ENCODE data around the gene PHC2.

Gene PHC2

DNA sequence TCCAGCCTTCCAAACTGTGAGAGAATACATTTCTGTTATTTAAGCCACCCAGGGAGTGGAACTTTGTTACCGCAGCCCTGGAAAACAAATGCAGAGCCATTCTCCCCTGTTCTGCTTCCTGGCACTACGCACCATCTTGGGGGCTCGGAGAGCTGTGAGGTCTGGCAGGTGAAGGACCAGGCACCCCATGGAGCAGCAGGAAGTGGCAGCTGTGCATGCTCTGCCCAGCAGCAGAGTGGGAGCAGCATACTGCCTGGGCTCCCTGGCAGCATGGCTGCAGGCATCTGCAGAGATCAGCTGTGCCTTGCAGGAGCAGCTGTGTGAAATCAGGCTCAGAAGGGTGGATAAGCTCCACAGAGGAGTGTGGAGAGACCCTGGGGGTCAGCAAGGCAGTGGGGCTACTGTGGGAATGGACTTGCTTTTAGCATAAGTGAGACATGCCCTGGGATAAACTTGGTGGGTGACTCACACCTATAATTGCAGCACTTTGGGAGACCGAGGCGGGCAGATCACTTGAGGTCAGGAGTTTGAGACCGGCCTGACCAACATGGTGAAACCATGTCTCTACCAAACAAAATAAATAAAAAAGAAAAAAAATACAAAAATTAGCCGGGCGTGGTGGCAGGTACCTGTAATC, 23.9 kb upstream of the PHC2 start:
- DNase-seq: no peak

DNA sequence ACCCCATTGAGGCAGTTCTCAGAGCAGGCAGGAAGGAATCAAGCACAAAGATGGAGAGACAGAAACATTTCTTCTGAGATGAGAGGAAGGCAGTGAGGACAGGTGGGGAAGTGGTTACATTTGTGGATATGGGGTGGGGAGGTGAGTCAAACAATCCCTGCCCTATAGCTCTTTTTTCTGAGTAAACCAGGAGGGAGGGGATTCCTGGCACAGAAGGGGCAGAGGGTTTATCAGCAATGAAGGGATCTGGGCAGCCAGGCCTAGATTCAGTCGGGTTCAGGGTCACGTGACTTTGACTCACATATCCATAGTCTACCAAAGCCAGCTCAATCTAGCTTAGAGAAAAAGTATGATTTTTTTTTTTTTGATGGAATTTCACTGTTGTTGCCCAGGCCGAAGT, 15.7 kb upstream of the PHC2 start:
- no peak for DNase-seq

DNA sequence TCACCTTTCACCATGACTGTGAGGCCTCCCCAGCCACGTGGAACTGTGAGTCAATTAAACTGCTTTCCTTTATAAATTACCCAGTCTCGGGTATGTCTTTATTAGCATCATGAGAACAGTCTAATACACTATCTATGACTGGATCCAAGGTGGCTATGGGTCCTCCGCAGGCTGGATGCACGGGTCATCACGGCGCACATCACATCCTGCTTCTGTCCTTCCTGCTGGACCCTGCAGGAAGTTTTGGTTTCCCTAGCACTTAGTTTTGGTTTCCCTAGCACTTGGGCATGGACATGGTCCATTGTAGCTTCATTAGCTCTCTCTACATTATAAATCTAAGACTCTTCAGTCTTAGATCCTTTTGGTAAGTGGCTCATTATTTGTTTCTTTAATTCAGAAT, 14.2 kb upstream of the PHC2 start:
- DNase-seq: no peak

DNA sequence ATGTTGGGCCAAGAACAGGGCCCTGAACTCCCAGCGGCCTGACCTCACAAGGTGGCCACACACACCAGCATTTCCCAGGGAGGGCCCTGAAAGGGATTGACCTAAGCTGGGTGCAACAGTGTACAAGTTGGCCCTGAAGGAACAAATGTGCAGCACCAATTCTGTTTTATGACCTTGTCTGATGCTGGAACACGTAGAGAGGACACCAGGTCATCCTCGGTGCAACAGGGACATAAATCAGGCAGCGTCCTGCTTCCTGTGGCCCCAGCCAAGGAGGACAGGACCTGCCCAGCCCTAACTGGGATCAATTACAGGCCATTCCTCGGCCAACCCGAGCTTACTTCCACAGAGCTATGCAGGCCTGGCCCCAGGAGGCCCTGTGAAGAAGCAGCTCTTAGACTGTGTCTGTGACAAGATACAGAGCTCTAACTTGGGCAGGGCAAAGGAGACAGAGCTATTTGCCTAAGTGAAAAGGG, 12.8 kb upstream of the PHC2 start:
- no peak for DNase-seq

DNA sequence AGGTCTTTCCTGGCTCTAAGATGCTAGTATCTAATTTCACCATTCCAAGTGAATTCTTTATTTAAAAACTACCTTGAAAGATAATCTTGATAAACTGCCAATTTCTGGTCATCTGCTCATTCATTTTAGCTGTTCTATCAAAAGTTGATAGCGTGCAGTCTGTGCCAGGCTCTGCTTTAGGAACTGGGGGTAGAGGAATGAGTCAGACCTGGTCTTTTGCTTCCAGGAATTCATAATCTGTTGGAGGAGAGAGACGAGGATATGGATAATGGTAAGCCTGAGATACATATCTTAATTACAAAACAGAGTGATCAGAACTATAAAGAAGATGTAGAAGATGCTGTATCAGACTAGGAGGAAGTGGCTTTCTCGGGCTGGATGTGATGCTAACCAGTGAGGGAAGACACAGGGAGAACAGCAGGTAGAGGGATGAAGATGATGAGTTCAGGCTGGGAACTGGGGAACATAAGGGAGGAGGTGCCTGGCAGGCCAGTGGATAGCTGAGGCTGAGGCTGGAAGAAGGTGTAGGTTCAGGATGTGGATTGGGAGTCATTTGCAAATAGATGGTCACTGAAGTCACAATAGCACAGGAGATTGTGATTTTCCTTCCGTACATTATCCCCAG, 12.3 kb upstream of the PHC2 start:
- no peak for DNase-seq

DNA sequence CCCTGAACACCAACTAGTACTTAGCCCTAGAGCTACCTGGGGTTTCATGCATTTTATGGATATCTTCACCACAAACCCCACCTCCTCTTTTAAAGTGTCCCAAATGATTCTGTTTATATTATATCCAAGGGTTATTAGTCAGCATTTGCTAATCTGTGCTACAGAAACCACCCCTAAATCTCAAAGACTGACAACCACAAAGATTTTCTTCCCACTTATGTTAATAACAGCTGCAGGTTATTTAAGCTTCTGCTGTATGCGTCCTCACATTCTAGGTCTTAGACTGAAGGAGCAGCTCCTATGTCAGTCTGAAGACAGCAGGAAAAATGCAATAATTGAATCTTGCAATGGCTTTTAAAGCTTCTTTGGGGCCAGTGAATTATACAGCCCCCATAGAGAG, 11.2 kb upstream of the PHC2 start:
- no peak for DNase-seq

DNA sequence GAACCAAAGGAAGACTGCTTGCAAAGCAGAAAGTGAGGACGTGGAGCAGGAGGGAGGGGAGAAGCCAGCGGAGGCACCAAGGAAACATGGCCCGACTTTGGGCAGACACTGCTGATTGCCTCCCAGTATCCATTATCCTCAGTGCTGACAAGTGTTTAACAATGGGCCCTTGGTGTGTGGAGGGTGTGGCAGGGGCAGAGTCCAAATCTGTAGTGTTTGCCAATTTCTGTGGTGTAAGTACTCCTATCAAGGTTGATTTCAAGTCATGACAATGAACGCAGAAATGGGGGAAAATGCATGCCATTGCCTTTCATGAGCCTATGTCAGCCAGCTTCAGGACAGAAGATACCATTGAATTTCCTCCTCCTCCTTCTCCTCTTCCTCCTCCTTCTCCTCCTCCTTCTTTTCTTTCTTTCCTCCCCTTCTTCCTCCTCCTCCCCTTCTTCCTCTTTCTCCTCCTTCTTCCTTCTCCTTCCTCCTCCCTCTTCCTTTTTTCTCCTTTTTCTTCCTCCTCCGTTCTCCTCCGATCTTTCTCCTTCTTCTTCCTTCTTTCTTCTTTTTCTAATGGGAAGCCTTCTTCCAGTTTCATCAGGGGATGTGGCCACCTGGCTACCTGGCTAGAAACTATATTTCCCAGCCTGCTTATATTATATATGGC, 10.3 kb upstream of the PHC2 start:
- DNase-seq: no peak

DNA sequence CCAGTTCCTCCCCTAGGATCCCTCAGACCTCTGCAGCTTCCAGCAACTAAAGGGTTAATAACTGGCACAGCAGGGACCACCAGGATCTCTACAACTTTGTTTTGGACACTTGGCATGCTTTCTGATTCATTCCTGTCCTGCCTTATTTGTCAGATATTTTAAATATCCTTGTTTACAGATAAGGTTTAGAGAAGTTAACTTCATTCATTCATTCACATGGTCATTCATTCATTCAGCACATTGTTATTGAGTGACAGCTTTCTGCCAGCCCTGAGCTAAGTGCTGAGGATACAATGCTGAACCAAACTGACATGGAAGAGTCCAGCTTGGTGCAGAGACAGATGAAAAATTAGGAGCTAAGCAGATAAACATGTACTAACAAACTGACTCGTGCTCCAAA, 8.8 kb upstream of the PHC2 start:
- no peak for DNase-seq

DNA sequence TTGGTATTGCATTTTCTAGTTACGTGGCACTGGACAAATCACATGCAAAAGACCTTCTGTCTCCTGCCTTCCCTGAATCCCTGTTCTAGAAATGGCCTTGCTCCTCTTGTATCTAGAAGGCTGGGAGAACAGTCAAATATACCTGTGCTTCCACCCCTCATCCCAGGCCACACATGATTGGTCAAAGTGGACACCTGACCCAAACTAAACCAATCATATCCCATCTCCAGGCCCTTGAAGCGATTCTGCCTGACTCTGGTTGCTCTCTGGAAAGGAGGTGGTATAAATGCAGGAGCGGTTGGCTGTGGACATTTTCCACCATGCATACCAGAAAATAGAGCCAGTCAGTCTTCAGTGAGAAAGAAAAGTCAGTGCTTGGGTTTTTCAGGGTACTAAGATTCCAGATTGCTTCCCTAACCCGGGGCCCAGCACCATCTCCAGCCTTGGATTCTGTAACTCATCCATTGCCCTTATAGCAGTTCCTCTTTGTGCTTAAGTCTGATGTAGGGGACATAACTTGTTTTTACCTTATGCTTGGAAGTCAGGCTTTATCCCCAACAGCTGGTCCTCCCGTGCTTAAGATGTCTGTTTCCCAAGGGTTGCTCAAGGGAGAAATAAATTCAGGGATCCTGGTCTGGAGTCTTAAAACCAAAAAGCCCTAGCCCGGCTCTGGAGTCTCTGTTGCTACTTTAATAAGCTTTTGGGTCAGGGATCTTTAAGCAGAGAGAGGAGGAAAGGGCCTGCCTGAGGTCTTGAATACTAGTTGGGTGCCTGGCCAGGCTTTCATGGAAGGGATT, 7.7 kb upstream of the PHC2 start:
- no peak for DNase-seq

DNA sequence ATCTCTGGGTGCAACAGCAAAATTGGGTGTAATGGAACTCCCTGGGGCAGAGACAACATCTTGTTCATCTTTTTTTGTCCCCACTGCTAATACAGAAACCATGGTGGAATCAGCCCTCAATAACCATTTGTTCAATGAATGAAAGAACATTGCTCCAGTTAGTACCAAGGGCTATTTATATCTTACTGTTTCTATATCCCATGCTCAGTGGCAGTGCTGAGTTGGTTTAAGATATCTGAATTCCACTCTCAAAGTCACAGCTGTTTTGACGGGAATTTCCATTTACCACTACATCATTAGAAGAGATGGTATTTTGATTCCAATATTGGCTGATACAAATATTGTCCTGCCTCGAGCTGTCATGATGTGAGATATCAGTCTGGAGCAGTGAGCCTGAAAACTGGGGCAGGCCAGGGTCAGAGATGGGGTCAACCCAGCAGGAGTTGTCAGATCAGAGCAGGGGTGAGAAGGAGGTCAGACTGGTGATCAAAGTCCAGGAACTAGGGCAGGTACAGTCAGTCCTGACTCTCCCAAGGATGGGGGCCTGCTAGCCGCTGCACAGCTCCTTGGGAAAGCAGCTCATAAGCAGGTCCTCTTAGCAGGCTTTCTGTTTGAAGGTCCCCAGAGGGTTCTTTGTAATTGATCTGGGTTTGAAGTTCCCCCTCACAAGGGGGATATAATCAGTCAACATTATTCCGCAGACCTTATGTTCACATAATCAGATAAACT, 5.8 kb upstream of the PHC2 start:
- no peak for DNase-seq

DNA sequence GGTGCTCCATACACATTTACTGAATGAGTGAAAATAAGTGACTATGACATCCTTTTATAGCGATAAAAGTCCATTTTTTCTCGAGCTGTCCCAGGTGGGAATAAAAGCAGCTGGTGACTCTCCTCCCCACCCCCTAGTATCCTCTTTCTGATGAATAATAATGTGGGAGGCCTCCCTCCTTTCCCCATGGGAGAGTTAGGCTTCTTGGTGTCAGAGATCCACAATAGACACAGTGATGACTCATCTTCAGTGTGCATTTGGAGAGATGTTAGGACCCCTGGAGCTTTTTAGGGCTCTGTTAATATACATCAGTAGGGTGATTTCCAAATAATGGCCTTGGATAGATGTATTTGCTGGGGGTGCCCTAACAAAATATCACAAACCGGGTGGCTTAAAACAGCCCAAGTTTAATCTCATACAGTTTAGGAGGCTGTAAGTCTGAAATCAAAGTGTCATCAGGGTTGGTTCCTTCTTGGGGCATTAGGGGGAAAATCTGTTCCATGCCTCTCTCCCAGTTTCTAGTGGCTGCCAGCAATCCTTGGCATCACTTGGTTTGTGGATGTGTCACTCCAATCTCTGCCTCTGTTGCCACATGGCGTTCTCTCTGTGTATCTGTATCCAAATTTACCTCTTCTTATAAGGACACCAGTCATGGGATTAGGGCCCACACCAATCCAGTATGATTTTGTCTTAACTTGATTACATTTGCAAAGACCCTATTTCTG, 4.4 kb upstream of the PHC2 start:
- no peak for DNase-seq

DNA sequence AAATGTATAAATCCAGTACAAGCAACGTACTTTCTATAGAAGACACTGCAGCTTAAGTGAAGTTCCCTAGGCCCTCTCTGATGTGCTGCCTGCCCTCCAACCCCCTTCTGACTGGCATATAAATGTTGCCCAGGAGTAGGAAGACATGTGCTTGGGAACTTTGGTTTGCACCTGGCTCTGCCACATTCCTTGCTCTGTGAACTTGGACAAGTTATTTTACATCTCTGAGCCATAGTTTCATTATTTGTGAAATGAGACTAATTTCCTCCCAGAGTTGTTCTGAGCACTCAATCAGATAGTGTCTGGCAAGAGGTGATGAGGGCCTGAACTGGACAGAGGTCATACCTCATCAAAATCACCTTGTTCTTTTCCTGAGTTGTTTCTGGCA, 3.5 kb upstream of the PHC2 start:
- DNase-seq: no peak

DNA sequence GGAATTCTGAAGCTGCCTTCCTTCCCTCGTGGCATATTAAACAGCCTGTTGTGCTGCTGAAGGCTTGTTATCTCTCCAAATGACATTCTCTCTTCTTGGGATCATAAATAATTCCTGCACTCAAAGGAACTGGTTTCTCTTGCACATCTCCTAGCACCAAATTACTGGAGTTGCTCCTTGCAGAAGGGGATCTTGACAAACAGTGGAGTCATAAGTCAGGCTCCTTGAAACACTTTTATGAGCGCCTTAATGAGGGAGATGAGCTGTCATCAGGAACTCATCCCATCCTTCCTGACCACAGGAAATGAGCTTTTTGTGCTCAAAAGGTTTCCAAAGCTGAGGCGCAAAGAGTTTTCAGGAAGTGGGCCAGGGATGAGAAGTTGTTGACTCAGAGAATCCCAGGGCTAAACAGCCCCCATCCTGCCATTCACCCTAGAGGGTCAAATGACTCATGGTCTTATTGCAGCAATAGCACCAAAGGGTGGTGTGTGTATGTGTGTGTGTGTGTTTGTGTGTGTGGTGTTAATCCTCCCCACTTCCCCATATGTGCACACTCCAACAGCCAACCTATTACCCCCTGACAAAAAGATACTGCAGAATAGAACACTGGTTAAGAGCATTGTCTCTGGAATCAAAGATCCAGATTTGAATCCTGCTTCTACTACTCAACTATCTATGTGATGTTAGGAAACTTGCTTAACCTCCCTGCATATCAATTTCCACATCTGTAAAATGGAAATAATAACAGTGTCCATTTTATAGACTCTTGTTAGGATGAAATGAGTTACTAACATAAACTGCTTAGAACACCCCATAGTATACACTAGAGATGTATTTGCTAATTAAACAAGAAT, 2.8 kb upstream of the PHC2 start:
- DNase-seq: no peak

DNA sequence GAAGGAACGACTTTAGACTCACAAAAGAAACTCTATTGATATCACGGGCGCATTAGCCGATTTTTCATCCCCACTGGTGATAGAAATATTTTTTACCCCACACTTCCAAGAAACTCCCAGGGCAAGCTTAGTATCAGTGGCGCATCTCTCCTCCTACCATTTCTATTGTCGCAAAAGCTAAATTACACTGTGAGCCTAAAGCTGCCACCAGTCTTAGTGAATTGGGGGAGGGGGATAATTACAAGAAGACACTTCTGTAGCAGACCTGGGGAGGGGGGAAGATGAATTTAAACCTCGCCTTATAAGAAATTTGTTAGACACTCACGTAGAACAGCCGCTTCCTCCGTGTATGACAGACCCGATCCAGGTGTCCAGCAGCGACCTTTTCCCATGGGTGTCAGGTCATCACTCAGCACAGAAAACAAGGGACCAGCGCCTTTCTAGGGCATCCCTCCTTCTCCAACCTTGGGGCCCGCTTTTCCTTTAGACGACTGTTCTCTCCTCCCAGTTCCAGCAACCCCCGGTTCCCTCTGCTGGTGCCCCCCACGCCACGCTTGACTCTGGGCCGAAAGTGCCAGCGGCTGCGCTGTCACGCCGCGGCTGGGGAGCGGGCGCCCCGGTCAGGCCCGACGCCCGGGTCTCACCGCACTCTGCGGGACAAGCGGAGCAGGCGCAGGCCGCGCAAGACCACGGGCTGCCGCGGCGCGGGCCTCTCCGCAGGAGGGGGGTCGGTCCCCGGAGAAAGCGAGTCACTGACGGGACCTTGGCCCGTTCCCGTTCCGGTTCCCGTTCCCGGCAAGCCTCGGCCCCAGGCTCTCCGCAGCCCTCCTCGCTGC, 821 bp downstream of the PHC2 start:
- DNase-seq: no peak

DNA sequence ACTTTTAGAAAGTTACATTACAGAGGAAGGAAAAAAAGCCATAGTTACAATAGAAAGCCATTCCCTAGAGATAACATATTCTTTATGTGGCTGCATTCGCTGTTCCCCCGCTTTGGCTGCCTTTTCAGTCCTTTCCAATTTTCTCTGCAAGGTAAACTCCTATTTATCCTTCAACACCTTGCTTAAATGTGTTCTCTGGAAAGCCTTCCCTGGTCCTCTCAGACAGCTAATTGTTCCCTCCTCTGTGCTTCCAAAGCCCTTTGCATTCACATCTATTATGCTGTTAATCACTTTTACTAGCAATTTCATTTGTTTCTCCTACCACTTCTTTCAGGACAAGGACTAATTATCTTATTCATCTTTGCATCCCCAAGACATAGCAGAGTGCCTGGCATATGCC, 1.6 kb downstream of the PHC2 start:
- no peak for DNase-seq

DNA sequence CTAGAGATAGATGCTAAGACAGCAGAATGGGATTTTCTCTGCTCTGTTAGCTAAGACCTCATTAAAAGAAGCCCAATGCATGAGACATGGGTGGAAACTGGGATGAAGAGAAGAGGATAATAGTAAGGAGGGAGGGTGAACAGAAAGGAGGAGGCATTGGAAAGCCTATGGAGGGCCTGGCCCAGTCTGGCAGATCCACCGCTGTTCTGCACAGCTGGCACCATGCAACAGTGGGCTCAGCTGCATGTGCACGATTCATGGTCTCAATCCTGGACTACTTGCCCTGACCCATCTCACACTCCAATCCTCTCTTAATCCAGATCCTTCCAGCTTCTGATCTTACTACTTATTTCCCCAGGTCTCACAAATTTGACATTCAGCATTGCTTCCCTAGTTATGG, 2.2 kb downstream of the PHC2 start:
- no peak for DNase-seq

DNA sequence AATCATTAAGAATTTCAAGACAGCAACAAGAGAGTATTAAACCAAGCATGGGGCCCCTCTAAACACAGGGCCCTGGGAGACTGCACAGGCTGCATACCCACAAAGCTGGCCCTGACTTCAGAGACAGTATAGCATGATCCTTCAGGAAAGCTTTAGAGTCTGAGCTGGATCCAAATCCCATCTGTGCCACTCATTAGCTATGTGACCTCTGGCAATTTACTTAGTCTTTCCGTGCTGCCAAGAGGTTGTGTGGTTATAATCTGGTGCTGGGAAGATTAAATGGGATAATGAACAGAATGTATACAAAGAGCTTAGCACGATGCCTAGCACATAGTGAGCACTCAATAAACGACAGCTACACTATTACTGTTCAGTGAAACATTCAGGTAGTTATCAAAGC, 4.0 kb downstream of the PHC2 start:
- no peak for DNase-seq

DNA sequence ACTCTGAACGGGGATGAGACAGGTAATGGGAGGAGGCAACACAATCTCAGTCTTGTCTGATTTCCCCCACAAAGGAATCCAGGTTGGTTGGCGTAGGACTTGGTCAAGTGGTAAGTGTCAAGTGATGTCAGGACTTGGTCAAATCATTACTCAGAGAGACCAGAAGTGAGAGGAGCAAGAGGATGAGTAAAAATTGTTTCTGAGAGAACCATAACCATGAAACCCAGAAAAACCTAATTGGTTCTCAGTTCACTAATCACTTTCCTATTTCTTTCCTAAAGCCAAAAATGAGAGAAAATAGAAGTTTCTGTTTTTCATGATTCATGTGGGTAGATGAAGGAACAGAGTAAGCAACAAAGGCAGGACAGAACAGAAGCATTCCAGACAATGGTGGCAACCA, 5.0 kb downstream of the PHC2 start:
- no peak for DNase-seq

DNA sequence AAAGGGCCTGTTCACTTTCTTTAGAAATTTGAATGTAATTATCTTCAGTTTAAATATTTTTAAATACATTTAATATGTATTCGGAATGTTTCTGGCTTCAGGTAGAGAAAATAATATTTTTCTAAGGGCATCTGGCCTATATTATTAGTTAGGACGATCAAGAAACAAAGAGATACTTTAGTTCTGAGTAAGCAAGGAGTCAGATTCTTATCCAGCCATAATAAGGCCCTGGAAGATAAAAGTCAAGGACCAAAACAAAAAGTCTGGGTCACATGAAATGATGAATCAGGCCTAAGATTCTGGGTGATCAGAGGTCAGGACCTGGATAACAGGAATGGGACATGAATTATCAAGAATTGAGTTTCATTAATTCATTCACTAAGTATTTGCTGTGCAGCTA, 6.3 kb downstream of the PHC2 start:
- DNase-seq: no peak

DNA sequence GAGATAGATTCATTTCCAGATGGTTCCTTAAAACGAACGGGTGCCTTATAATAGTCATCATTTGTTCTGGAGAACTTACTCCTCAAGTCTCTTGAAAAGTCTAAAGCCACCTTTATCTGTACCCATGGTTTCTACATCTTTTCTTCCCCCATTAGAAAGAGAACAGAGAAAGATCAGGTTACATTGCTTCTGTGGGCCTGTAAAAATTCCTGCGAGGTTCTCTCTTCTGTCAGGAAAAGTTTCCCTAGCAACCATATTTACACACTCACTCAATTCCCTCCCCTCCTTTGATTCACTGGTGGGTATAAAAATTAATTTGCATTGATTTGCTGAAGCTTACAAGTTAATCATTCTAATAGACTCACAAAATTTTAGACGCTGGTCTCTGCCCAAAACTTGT, 6.7 kb downstream of the PHC2 start:
- DNase-seq: no peak
